Stimulated activated CD8-positive, alpha-beta memory T cell treated with anti-CD3 and anti-CD28 coated beads, Interleukin-4, amount 100 ng/mL, for 48 hours (primary cell): Measurements from ENCODE around the gene BEX2.
"Not testable (repeated sequence)": the region's sequence is repeated elsewhere in the genome, so short reads cannot be mapped to it uniquely, and the experiment has no call there.

Source experiments
- DNase-seq: peaks from one replicate; pipeline ENCODE4 v3.0.0-alpha.2; 2020

Gene BEX2

DNA sequence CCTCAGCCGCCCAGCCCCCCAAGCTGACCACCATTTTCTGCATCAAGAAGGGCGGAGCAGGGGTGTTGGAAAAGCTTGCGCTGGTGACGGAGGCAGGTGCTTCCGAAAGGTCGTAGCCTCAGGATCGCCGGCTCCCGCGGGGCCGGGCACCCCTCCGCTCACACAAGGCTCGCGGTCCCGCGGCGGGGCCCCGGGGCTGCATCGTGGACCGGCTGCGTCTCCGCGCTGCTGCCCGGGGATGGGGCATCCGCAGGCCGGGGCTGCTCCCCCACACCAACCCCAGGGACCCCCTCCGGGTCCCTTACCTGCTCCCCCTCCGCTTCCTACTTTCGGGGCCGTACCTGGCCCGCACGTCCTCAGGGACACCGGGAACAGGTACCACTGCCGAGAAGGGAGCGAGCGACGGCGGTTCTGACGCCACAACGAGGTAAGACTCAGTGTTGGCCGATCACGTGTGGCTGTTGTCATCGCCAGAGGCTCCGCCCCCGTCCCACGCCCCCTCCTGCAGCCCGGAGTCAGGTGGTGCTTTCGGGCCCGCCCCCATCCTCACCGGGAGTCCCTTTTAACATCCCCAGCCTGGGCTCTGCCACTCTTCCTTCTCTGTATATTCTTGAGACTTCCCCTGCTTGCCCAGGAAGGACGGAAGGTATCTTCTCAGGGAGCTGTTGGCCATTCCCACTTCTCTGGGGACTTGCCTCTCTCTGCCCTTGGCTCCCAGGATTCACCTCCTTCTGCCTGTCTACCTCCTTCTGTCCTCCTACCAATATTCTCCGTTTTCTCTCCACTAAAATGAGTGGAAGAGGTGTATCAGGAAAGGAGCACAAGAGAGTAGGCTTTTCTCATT, at the start of gene BEX2:
Gene BEX2, minus strand, starts transcription at position 436 of the 844 bp plus-strand sequence. CDS start 1,014 bp downstream, outside the sequence.
- peak; percentile 85 for DNase-seq

DNA sequence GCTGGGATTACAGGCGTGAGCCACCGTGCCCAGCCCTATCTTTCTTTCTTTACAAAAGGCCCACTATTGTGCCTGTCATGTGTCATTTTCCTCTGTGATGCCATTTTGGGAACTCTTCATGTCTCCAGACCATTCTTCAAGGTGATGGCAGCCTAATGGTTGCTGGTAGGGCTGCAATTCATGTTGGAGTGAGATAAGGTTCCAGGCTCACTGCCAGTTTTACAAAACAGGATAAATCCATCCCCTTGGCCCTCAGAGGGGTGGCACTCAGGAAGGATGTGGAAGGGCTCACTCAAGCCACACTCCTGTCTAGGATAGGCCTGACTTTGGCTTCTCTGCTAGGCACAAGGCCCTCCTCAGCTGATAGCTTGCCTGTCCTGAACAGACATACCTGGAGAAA, 49.3 kb upstream of the BEX2 start:
- no peak for DNase-seq

DNA sequence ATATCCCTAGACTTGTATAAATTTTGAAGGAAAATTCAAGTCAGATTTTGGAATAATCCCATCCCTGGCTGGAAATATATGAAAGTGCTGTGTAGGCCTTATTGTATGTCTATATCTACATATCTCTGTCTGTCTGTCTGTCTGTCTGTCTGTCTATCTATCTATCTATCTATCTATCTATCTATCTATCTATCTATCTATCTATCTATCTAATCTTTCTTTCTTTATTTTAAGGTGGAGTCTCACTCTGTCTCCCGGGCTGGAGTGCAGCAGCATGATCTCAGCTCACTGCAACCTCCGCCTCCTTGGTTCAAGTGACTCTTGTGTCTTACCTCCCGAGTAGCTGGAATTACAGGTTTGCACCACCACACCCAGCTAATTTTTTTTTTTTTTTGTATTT, 48.8 kb upstream of the BEX2 start:
- DNase-seq = not testable (repeated sequence)

DNA sequence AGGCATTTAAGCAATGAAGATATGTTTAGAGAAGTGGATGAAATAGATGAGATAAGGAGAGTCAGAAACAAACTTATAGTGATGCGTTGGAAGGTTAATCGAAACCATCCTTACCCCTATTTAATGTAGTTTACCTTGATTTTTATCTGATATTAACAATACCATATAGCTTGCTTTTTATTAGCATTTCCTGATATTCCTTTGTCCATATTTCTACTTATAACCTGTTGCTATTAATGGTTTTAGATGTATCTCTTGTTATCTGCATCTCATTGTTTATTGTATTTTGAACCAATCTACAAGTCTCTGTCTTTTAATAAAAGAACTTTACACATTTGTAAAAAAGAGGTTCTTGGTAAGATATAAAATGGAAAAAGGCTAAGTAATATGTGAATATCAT, 47.1 kb upstream of the BEX2 start:
- no peak for DNase-seq

DNA sequence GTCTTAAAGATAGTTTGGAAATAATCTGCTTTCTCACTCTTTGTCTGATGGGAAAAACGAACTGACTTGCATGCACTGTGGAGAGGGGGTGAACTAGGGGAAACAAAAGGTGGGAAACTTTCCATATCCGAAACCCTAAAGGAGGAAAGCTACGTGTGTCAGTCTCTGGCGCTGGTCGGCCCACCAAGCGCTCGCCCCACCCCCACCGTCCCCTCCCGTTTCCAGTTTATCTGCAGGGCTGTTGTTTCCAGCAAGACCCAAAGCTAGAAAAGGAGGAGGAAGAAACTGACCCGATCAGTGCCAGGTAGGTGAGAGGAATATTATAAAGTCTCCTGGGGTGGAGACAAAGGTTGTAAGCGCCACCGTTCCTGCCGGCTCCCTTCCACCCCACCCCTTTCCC, 46.1 kb upstream of the BEX2 start:
- no peak for DNase-seq

DNA sequence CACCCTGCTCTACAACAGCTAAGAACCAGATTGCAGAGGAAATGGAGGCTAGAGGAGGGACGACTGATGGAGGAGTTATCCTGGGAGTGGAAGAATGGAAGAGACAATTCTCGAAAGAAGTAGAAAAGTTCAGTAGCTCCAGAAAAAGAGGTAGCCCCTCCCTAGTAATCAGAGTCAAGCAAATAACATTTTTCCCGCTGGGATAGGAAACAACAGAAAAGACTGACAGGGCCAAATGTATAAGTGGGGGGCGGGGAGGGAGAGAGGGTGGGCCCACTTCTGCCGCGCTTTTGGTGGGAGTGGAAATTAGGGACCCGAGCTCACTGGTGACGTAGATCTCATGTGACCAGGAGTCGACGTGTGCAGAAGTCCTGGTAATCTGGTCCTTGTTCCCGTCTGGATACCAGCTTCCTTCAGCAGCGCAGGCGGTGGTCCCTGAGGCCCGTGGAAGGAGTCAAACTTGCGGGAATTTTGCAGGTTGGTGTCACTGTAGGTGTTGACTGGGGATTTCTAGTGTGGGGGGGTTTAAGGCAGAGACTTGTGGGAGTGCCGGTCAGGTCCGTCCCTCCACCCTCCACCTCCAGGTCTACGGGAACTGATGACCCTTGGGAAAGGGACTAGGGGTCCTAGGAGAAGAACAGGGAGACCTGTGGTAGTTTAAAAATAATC, 45.5 kb upstream of the BEX2 start, which contains the start of gene TCEAL9:
Gene TCEAL9, plus strand, starts transcription at position 377 of the 669 bp plus-strand sequence. CDS start 1,179 bp downstream, outside the sequence.
- DNase-seq = peak; percentile 22

DNA sequence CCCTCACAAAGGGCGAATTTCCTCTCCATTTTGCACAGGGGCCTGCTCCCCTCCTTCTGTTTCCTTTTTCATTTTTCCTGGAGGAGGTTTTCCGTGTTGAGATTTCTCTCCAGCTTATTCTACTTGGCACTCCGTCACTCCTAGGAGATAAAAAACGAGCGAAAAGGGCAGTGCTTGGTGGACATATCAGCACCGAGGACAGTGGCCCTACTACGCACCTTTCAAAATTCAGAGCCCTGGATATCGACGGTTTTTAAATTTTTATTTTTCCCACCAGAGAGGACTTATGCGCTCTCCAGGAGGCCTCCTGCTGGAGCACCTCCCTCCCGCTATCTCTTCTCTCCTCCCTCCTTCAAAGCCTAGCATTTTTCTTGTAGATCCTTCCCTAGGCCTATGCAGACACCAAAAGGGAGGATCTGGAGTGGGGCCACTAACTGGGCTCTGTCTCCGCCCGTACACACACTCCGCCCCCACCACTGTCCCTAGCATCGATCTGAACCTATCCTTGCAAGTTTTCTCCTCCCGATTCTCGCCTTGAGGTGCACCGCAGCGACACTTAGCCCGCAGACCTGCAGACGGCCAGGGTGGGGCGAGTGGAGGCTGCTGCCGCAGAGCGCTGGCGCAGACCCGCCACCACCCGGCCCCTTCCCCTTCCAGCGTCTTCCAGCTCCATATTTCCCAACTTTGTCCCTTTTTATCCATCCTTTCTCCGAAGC, 37.0 kb upstream of the BEX2 start:
- DNase-seq = no peak

DNA sequence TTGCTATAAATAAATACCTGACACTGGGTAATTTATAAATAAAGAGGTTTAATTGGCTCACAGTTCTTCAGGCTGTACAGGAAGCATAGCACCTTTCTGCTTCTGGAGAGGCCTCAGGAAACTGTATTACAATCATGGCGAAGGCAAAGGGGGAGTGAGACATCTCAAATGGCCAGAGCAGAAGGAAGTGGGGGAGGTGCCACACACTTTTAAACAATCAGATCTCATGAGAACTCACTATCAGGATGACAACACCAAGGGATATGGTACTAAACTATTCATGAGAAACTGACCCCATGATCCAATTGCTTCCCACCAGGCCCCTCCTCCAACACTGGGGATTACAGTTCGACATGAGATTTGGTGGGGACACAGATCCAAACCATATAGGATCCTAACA, 33.8 kb upstream of the BEX2 start:
- DNase-seq = no peak

DNA sequence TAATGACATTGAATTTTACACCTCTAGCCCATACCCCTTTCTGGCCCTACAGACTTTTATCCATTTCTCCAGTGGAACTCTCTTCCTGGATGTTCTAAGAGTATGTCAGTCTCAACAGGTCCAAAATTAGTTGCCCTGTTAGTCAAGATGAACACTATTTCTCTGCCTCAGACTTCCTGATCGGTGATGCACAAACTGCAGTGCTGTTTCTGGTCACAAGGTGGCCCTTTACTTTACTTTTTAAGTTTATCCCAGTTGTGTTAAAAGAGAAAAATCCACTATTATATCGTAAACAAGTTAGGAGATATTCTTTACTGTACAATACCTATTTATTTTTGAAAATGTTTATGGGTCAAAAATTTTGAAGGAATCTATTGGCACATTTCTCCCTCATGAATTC, 32.3 kb upstream of the BEX2 start:
- peak; percentile 51 for DNase-seq

DNA sequence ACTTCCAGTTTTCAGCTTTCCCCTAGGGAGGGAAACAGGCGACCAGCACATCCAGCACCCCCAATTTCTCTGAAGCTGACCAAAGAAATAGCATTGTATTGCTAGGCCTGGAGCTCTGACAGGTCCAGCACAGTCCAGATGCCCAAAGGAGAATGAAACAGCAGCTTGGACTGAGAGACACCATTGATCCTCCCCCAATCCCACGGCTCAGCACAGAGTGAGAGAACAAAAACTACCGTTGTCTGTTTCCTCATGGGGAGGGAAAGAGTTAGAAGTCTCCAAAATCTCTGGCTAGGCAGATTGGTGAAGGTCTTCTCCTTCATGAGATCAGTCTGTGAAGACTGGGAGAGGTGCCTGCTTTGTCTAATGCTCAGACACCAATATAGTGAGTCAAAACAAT, 27.9 kb upstream of the BEX2 start:
- DNase-seq = no peak

DNA sequence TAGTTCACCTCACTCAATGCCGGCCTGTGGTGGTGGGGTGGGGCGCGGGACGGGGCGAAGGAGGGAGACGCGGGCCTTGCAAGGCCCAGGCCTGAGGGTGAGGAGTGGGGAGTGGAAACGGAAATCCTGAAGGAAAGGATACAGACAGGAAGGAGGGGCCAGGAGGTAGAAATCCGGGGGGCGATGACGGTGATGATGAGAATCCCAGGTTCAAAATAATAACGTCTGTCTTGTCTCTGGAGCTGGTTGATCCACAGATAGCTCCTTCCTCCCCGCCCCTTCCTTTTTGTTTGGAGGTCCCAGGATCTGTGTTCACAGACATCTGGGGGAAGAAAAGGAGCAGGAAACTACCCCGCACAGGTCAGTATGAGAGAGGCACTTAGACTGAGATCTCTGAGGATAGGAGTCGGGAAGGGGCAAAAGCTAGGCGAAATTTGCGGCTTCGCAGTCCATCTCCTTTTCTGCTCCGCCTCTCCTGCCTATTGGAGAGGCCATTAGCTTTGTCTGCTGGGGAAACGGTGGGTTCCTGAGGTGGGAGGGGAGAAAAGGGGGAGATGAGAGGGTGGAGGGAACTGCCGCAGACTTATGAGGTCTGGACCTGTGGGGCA, 20.0 kb upstream of the BEX2 start:
- no peak for DNase-seq

DNA sequence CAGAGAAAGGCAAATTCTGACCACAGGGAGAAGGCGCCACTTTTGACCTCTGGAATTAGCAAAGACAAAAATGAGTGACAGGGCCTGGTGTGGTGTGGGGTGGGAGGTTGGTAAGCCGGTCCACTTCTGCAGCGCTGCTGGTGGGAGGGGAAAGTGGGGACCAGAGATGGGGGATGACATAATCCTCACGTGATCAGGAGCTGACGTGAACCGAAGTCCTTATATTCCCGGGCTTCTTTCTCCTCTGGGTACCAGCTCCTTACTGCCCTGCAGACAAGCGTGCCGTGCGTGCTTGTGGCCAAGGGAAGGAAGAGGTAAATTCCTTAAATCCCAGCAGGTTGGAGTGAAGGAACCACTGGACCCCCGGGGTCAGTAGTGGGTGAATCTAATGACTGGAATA, 19.2 kb upstream of the BEX2 start, which contains the start of gene TCEAL7:
Gene TCEAL7, plus strand, starts transcription at position 249 of the 400 bp plus-strand sequence. CDS start 1,165 bp downstream, outside the sequence.
- no peak for DNase-seq

DNA sequence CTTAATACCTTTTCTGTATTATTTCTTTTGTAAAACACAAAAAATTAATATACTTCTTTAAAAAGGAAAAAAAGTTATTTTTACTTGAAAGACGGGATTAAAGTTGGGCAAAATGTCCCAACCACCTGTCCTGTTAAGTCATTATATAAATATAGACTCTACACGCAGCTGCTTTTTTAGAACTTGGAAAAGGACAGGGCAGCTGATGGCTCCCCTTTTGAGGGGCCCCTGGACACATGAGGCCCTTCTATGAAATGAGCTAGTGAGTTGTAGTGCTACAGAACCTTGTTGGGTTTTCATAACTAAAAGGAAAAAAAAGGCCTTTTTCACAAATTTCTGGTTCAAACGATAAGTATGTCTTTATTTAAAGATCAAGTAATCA, 600 bp upstream of the BEX2 start:
- no peak for DNase-seq

DNA sequence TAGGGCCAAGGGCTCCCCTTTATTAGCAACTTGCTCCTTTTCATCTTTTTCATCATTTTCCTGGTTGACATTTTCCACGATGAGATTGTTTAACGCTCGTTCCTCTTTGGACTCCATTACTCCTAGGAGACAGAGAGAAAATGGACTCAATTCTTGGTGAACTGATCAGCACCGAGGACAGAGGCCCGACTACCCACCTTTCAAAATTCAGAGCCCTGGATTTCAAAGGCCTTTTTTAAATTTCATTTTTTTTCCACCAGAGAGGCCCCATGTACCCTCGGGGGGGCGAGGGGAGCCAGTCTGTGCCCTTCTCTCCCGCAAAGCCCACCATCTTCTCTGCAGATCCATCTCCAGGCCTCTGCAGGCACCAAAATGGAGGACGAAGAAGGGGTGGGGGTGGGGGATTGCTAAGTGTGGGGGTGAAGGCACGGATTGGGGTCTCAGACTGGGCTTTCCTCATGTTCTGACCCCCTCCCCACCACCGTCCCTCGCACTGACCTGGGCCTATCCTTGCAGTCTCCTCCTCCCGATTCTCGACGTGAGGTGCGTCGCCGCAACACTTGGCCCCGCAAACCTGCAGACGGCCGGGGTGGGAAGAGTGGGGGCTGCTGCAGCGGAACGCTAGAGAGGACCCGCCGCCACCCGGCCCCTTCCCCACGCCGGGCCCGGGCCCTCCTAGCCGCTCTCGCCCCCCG, 783 bp downstream of the BEX2 start:
- DNase-seq = no peak

DNA sequence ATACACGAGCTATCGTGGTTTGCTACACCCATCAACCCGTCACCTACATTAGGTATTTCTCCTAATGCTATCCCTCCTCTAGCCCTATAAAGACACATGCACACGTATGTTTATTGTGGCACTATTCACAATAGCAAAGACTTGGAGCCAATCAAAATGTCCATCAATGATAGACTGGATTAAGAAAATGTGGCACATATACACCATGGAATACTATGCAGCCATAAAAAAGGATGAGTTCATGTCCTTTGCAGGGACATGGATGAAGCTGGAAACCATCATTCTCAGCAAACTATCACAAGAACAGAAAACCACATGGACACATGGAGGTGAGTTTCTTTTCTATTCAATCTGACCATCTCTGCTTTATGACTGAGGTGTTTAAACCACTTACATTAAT, 5.1 kb downstream of the BEX2 start:
- not testable (repeated sequence) for DNase-seq

DNA sequence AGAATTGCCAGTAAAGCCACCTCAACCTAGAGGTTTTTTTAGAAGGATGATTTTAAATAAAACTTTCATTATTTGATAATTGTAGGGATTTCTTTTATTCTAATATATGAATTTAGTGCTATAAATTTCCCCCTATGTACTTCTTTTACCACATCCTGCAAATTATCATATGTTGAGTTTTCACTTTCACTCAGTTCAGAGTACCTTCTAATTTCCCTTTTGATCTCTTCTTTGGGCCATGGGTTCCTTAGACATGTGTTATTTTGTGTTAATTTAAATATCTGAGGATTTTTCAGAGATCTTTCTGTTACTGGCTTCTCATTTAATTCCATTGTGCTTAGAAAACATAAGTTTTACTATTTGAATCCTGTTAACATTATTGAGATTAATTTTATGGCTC, 6.1 kb downstream of the BEX2 start:
- DNase-seq = no peak

DNA sequence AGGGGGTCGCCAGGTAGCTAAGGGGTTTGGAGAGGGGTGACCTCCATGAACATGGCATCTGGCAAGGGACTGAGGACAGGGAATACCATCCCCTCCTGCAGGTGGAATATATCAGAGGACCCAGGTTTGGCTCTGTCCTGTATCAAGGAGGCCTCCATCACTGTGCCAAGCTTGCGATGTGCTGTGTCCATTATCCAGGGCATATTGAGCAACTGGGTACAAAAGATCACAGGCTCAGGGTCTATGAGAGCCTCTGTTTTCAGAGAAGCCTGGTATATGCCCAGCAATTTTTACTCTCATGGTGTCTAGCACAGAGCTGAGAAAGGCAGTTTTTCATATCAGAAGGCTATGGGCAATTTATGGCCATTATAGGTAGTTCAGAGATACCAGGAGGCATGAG, 17.7 kb downstream of the BEX2 start:
- no peak for DNase-seq

DNA sequence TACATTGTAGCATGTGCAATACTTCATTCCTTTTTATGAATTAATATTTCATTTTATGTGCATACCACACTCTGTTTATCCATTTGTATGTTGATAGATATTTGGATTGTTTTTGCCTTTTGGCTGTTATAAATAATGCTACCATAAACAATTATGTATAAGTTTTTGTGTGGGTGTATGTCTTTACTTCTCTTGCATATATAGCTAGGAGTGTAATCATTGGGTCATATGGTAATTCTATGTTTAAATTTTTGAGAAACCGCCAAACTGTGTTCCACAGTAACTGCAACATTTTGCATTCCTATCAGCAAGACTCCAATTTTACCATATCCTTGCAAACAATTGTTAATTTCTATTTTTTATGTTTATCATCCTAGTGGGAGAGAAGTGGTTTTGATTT, 31.2 kb downstream of the BEX2 start:
- DNase-seq = no peak

DNA sequence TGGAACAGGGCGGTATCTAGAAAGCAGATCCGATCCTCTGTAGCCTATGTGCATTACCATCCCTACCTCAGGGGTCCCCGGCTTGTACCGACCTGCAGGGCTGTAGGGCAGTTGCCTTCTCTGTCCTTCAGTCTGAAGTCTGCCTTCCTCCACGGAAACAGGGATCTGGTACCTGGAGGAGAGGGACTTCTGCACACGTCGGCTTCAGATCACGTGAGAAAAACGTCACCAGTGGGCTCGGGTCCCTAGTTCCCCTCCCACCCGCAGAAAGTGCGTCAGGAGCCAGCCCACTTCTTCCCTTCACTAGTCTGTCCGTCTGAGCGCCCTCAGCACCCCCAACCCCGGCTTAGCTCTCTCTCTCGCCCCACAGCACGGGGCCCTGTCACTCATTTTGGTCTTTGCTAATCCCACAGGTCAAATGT, 34.2 kb downstream of the BEX2 start, which contains the start of gene TCEAL5:
Gene TCEAL5, minus strand, starts transcription at position 170 of the 422 bp plus-strand sequence. CDS start 2,187 bp downstream, outside the sequence.
- DNase-seq = no peak

DNA sequence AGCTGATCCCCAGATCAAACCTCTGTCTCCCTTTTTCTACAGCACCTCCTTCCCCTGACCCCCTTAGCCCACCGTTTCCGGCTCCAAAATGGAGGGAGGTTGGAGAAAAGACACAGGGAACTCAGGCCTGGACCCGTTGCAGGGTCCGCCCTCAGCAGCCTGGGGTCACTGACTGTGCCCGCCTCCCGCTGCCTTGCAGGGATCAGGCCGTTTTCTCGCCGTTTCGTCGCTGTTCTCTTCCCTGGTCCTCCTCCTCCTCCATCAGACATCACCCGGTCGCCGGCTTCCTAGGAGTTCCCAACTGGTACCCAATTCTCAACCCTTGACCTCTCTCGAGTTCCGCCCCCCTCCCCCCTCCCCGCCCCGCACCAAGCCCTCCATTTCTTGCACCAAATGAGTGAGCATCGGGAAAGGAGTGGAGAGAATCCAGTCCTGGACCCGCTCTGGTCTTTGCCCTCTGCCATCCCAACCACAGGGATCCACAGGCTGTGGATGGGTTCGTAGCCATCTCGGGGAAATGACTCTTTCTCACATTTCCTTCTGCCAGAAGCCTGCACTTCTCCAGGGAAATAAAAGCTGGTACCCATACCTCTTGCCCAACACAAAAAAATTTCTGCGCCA, 34.7 kb downstream of the BEX2 start:
- no peak for DNase-seq

DNA sequence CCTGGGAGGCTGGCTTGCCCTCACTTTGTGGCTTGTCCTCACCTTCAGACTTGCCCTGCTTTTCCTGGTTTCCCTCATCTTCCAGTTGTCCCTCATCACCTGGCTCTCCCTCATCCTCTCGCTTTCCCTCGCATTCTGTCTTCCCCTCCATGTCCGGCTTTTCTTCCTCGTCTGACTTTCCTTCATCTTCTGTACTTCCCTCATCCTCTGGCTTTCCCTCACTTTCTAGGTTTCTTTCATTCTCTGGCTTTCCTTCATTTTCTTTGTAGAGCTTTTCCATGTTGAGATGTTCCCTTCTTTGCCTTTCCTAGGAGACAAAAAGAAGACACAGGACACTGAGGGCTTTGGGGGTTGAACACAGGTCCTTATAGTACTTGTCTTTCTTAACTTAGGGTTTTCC, 36.5 kb downstream of the BEX2 start:
- no peak for DNase-seq
